Gastrocnemius medialis (tissue), 4 donors: ENCODE results near the gene SACS. TPM values are rescaled to one million over a fixed set of nuclear protein-coding genes. Genes with fewer than 3 reads are reported as not detected.

Experiments
- ATAC-seq, 2 donors: fragments of 150-250 bp; one replicate each; pipeline ENCODE4 v1.9.1; 2016
- DNase-seq, 2 donors: peaks; one replicate each; pipeline ENCODE4 v3.0.0-alpha.2; 2019
- H3K27ac ChIP-seq, 4 donors: fragments of 200-600 bp; sonication (generic); 1 replicate in 1 of 4; 2 replicates in 3 of 4; pipeline ENCODE4 v1.5.1; 2016 to 2018; ENCODE audit warnings: mild to moderate bottlenecking in 2 of 4, moderate library complexity in 1 of 4
- H3K27me3 ChIP-seq, 3 donors: fragments of 200-600 bp; sonication (generic) in 2 of 3; 1 replicate in 1 of 3; 2 replicates in 2 of 3; pipeline versions ENCODE4 v1.5.1 to v1.6.0; 2016 to 2019; ENCODE audit warnings: mild to moderate bottlenecking in 1 of 3, moderate library complexity in 1 of 3
- H3K36me3 ChIP-seq, 2 donors: fragments of 200-600 bp; sonication (generic) in 1 of 2; one replicate each; pipeline ENCODE4 v1.5.1; 2017 to 2018
- H3K4me1 ChIP-seq, 2 donors: fragments of 200-600 bp; sonication (generic) in 1 of 2; one replicate each; pipeline ENCODE4 v1.5.1; 2016 to 2017; ENCODE audit warnings: mild to moderate bottlenecking in 2 of 2
- H3K4me3 ChIP-seq, 4 donors: fragments of 200-600 bp; sonication (generic) in 3 of 4; 1 replicate in 1 of 4; 2 replicates in 3 of 4; pipeline ENCODE4 v1.5.1; 2016 to 2019; ENCODE audit warnings: mild to moderate bottlenecking in 2 of 4
- H3K9me3 ChIP-seq, 3 donors: fragments of 200-600 bp; sonication (generic) in 2 of 3; 1 replicate in 1 of 3; 2 replicates in 2 of 3; pipeline ENCODE4 v1.5.1; 2016 to 2019
- CTCF ChIP-seq, 5 experiments: fragments of 450-650 bp in 3 of 5; fragments of 200-600 bp in 2 of 5; sonication (generic) in 2 of 5; IDR thresholded peaks in 4 of 5; conservative IDR thresholded peaks in 1 of 5; 1 replicate in 4 of 5; 2 replicates in 1 of 5; pipeline ENCODE4 v1.5.1; 2016 to 2019; ENCODE audit warnings: antibody characterized with exemption in 5 of 5, mild to moderate bottlenecking in 3 of 5, moderate library complexity in 3 of 5
- POLR2A ChIP-seq, 2 donors: fragments of 450-650 bp; IDR thresholded peaks; one replicate each; pipeline ENCODE4 v1.6.1; 2017; ENCODE audit warnings: antibody characterized with exemption in 2 of 2, mild to moderate bottlenecking in 2 of 2, moderate library complexity in 2 of 2
- in situ Hi-C, 4 donors: fragments of 200-750 bp; cut with MboI; loops; one replicate each; pipeline versions ENCODE4 v1.15.0 to v1.8.0; 2017; ENCODE audit warnings: low sequenced_read_pairs in 4 of 4
- intact Hi-C: fragments of 100-400 bp; cut with DNase I; formaldehyde crosslinking; loops from one replicate; pipeline ENCODE4 v1.15.1; 2023; ENCODE audit warnings: low total_unique reads
- total RNA-seq, 4 donors: library from RNA; depleted of rRNA; stranded (reverse); fragments of >200 nt; gene quantifications; one replicate each; pipeline versions ENCODE4 v1.1.0 to v1.2.3, GENCODE V29; 2016

The SACS gene
- total RNA-seq, 4 donors from 2014 or later = 23.8 to 36.5 (median 31.8) TPM

- H3K4me1 ChIP-seq = peaks cover 0 to 5% of the 10 kb centered on the region in 2 donors
- TF ChIP-seq POLR2A (IDR thresholded peaks at IDR 0.05) (no peak), CTCF (IDR thresholded peaks at IDR 0.05 in 4 of 5, conservative IDR thresholded peaks at IDR 0.05 in 1 of 5) (no peak)
- in situ Hi-C loops = no loop called here
- no peak overlapping the region for H3K27ac ChIP-seq
- H3K36me3 ChIP-seq = no peaks in the 10 kb centered on the region
- no peaks in the 10 kb centered on the region for H3K9me3 ChIP-seq
- DNase-seq (no peak), ATAC-seq (no peak)
- no peak overlapping the region for H3K4me3 ChIP-seq
- H3K27me3 ChIP-seq = no peaks in the 10 kb centered on the region
- intact Hi-C loops = no loop called here
Measured at GRCh38 chr13:23472189-23472588, 38.7 kb upstream of the SACS start.

- H3K36me3 ChIP-seq = no peaks in the 10 kb centered on the region
- H3K4me3 ChIP-seq = no peak overlapping the region
- DNase-seq (no peak), ATAC-seq (no peak)
- H3K9me3 ChIP-seq = no peaks in the 10 kb centered on the region
- TF ChIP-seq CTCF (IDR thresholded peaks at IDR 0.05 in 4 of 5, conservative IDR thresholded peaks at IDR 0.05 in 1 of 5) (no peak), POLR2A (IDR thresholded peaks at IDR 0.05) (no peak)
- H3K27ac ChIP-seq = no peak overlapping the region
- no peaks in the 10 kb centered on the region for H3K27me3 ChIP-seq
- intact Hi-C loops (no loop called here), in situ Hi-C loops (no loop called here)
- peaks cover 2 to 10% of the 10 kb centered on the region in 2 donors for H3K4me1 ChIP-seq
Measured at GRCh38 chr13:23470790-23471614, 37.5 kb upstream of the SACS start.

GRCh38 chr13:23469951-23470421 is 36.5 kb upstream of the SACS start:
- in situ Hi-C loops (loop anchor here (5.0 to 10.0 kb wide), 6 partner anchors 97 to 402 kb away; partner anchors contain the start of gene TNFRSF19 (in 2 of the 4)), intact Hi-C loops (loop anchor here (5.0 kb wide), 1 partner anchor 232 kb away; no protein-coding TSS in a partner anchor)
- DNase-seq (no peak), ATAC-seq (no peak)
- H3K4me1 ChIP-seq = peaks cover 6 to 13% of the 10 kb centered on the region in 2 donors
- H3K27me3 ChIP-seq = no peaks in the 10 kb centered on the region
- TF ChIP-seq POLR2A (IDR thresholded peaks at IDR 0.05) = no peak
- TF ChIP-seq CTCF (IDR thresholded peaks at IDR 0.05 in 4 of 5, conservative IDR thresholded peaks at IDR 0.05 in 1 of 5) = no peak
- no peaks in the 10 kb centered on the region for H3K36me3 ChIP-seq
- no peak overlapping the region for H3K27ac ChIP-seq
- H3K9me3 ChIP-seq = no peaks in the 10 kb centered on the region
- no peak overlapping the region for H3K4me3 ChIP-seq

GRCh38 chr13:23468811-23469210 is 35.3 kb upstream of the SACS start:
- DNase-seq (no peak), ATAC-seq (no peak)
- intact Hi-C loops (loop anchor here (5.0 kb wide), 1 partner anchor 233 kb away; no protein-coding TSS in a partner anchor), in situ Hi-C loops (loop anchor here (5.0 to 10.0 kb wide), 6 partner anchors 98 to 403 kb away; partner anchors contain the start of gene TNFRSF19 (in 2 of the 4))
- no peaks in the 10 kb centered on the region for H3K27me3 ChIP-seq
- no peak overlapping the region for H3K27ac ChIP-seq
- no peaks in the 10 kb centered on the region for H3K9me3 ChIP-seq
- TF ChIP-seq CTCF (IDR thresholded peaks at IDR 0.05 in 4 of 5, conservative IDR thresholded peaks at IDR 0.05 in 1 of 5) (no peak), POLR2A (IDR thresholded peaks at IDR 0.05) (no peak)
- no peak overlapping the region for H3K4me3 ChIP-seq
- H3K4me1 ChIP-seq = peaks cover 6 to 13% of the 10 kb centered on the region in 2 donors
- H3K36me3 ChIP-seq = no peaks in the 10 kb centered on the region
